ENCODE measurements around the gene PHF13.
"Not testable (repeated sequence)": the region's sequence is repeated elsewhere in the genome, so short reads cannot be mapped to it uniquely, and the experiment has no call there.

Gene PHF13

DNA sequence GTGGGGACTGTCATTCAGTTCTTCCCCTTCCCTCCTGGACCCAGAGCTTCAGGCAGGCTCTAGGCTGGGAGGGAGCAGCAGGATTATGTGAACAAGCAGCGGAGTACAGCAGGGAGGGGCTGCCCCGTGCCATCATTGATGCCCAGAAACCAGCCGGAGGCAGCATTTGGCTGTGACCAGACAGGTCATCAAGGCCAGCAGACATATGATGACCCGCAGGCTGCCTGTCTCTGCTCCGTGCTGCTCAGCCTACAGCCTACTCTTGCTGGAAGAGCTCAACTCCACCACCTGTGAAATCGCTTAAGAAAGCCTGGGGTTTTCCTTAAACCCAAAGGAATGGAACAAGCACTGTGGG lies 15.8 kb upstream of the PHF13 start:
- H3K4me3 ChIP-seq (ENCODE audit: low read length): no peak overlapping the region
- TF ChIP-seq, protein P1, sequence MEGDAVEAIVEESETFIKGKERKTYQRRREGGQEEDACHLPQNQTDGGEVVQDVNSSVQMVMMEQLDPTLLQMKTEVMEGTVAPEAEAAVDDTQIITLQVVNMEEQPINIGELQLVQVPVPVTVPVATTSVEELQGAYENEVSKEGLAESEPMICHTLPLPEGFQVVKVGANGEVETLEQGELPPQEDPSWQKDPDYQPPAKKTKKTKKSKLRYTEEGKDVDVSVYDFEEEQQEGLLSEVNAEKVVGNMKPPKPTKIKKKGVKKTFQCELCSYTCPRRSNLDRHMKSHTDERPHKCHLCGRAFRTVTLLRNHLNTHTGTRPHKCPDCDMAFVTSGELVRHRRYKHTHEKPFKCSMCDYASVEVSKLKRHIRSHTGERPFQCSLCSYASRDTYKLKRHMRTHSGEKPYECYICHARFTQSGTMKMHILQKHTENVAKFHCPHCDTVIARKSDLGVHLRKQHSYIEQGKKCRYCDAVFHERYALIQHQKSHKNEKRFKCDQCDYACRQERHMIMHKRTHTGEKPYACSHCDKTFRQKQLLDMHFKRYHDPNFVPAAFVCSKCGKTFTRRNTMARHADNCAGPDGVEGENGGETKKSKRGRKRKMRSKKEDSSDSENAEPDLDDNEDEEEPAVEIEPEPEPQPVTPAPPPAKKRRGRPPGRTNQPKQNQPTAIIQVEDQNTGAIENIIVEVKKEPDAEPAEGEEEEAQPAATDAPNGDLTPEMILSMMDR (conservative IDR thresholded peaks at IDR 0.05; ENCODE audit: low read length): no peak
- DNase-seq (ENCODE audit: low read depth): no peak

DNA sequence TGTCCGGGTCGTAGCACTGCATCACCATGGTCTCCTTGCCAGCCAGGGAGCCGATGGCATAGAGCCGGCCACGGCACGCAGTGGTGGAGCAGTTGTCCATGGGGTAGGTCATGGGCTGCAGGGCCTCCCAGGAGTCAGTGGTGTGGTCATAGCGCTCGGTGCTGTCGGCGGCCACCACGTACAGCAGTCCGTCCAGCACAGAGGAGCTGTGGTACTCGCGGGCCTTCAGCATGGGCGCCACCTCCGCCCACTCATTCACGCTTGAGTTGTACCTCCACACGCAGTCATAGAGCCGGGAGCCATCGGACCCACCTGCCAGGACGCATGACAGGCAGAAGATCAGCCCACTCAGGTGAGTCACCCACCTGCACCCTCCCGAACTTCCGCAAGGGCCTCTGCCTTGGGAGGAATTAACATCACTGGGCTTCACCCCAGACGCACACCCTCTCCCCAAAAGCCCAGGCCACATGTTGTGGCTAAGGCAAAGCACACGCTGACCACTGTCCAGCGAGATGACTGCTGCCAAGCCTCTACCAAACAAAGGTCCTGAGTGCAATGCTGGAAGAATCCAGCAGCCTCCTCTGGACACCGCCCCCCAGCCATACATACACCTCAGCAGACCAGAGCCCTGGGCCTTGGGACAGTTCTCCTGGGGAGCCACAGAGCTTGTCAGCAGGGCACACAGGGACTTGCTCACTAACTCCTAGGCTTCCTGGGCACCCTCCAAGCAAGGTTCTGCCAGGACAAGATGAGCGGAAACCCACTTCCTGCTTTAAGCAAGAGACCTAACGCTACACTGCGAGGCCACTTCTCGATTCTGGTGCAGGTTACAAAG lies 14.2 kb upstream of the PHF13 start:
- TF ChIP-seq, protein P1 (conservative IDR thresholded peaks at IDR 0.05; ENCODE audit: low read length): no peak
- peak; percentile 50 for DNase-seq (ENCODE audit: low read depth)
- peak overlapping the region; percentile 95 for H3K4me3 ChIP-seq (ENCODE audit: low read length)

DNA sequence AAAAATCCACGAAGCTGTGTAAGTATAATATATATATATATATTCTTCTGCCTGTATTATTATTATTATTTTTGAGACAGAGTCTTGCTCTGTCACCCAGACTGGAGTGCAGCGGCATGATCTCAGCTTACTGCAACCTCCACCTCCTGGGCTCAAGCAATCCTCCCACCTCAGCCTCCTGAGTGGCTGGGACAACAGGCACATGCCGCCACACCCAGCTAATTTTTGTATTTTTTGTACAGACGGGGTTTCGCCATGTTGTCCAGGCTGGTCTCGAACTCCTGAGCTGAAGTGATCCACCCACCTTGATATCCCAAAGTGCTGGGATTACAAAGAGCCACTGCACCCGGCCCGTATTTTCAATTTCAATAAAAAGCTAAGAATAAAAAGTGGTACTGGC lies 13.5 kb upstream of the PHF13 start:
- H3K4me3 ChIP-seq (ENCODE audit: low read length): peak overlapping the region; percentile 95
- not testable (repeated sequence) for DNase-seq (ENCODE audit: low read depth)

DNA sequence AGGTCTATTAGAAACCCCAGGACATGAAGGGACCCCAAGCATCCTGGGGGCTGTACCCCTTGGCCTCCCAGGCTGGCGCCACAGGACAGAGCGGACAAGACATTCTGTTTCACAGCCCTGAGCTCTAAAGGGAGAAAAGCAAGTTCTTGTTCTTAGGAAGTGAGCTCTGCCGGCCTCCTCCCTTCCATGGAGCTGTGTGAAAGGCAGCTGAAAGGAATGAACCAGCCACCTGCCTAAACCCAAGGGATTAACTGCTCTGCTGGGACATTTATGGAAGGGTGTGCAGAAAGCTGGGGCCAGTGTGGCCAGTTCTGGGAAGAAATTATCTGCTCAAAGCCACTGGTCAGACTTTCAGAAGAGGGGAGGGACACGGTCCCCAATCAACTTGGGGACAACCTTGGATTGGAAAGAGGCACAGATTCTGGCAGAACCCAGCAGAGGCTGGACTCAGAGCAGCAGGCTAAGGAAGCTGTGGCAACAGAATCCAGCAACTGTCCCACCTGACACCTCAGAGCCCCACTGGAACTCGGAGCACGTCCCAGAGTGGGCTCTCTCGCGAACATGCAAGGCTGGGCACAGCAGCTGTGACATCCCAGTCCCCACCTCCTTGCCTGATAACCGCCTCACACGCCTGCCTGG lies 13.0 kb upstream of the PHF13 start:
- H3K4me3 ChIP-seq (ENCODE audit: low read length): peak overlapping the region; percentile 95
- DNase-seq (ENCODE audit: low read depth): peak; percentile 31

DNA sequence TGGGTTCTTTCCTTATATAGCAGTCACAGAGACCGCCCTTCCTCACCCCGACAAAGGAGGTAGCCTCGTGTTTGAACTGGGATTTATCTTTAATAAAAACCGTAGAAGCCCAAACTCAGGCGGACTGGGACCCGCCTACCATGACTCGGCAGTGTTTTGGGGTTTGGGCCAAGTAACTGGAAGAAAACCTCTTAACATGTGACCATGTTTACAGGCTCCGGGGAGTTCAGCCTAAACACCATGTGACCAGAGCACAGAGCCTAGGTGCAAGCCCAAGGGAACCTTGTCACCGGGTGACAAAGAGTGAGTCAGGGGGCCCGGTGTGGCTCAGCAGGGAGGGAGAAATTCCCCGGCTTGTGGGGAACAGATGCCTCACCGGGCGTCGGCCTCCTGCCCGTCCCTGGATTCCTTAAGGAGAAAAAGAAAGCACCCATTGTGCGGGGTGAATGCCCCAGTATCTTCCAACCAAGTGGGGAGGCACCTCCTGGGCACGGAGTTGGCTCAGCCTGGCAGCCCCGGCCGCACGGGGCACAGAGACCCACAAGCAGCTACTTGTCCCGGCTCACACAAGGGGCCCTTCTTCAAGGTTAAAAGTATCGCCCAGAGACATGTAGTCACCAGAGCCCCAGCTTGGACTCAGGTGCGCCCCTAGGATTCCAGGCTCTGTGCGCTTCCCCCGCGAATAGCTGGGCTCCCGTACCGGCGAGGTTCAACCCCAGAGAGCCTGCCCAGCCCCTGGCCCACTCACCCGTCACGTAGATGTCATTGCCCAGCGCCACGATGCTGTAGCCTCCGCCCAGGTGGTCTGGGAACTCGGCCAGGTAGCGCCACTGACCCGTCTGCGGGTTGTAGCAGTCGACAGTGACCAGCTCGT lies 12.2 kb upstream of the PHF13 start:
- DNase-seq (ENCODE audit: low read depth): peak; percentile 91
- H3K4me3 ChIP-seq (ENCODE audit: low read length): peak overlapping the region; percentile 95
- TF ChIP-seq, protein P1 (conservative IDR thresholded peaks at IDR 0.05; ENCODE audit: low read length): no peak

More for the DNA sequence above, 13.0 kb upstream of the PHF13 start:
- TF ChIP-seq, protein P1 (conservative IDR thresholded peaks at IDR 0.05; ENCODE audit: low read length): no peak

DNA sequence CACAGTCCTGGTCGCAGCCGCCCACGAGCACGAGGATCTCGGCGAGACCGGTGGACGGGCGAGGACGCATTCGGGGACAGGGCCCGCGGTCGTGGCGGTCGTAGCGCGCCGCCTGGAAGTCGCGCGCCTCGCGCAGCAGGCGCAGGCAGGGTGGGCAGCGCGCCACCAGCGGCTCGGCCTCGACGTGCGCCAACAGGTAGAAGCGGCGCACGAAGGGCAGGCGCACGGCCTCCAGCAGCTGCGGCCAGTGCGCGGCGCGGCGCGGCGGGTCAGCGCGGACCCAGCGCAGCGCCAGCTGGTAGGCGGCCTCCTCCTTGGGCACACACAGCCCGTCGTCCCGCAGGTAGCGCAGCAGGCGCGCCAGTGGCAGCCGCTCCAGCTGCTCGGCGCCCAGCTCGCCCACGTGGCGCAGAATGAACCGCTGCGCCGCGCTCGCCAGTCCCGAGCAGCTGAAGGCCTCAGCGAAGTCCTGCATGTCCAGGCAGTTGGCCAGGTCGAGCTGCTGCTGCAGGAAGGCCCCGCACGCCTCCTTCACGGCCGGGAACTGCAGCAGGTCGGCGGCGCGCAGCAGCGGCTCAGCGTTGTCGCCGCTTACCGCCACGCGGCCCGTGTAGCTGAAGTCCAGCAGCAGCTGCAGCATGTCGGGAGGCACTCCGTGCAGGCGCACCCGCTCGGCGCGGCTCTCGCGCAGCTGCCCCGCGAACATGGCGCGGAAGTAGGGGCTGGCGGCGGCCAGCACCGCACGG lies 11.4 kb upstream of the PHF13 start:
- peak; percentile 56 for DNase-seq (ENCODE audit: low read depth)
- TF ChIP-seq, protein P1 (conservative IDR thresholded peaks at IDR 0.05; ENCODE audit: low read length): no peak
- peak overlapping the region; percentile 95 for H3K4me3 ChIP-seq (ENCODE audit: low read length)

Measured in AG10803 (cell line).